ENCODE results near the gene RNF25. TPM values are rescaled to one million over a fixed set of nuclear protein-coding genes. Genes with fewer than 3 reads are reported as not detected.

Gene RNF25
- total RNA-seq, 4 donors from 2014 or later, result 5.6 to 33.8 (median 11.5) TPM

DNA sequence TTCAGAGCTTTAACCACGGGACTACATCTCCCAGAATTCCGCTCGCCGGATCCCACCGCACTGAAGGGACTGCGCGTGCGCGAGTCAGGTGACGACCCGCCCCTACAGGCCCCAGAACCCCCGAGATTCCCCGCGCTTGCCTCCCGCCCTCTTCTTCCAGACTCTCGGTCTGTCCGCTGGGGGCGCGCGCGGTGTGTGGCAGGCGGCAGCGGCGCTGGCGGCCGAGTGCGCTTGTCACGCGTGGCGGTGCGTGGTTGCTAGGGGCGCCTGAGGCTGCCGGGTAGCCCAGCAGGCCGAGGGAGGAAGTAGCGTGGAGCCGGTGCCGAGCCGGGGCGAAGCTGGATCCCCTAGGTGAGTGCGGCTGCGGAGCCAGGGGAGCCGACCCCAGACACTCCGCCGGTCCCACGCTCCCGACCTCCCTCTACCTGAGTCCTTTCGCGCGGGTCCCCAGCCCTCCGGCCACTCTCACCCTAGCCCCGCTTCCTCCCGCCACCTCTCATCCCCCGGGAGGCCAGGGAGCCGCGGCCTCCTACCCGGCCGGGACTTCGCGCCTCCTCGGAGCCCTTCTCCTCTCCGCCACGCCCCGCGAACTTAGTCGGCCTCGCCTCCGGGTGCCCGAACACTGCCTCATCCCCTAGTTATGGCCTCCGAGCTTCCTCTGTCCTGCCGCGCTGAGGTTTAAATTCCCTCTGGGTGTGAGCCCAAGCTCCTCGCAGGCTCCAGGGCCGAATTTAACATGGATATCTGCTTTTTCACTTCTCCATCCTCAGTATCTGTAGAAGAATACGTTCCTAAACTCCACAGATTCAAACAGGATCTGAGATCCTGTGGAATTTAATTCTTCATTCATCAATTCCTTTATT lies 39.1 kb upstream of the RNF25 start, which contains the start of gene TTLL4:
Gene TTLL4, plus strand, starts transcription at position 149 of the 863 bp plus-strand sequence. CDS start 26,842 bp downstream, outside the sequence.
- intact Hi-C loops (cut with DNase I; ENCODE audit: low total_unique reads), result no loop called here
- no peaks in the 10 kb centered on the region for H3K27me3 ChIP-seq
- TF ChIP-seq POLR2A (IDR thresholded peaks at IDR 0.05), result peak; percentile 73 to 80
- TF ChIP-seq, protein P1, sequence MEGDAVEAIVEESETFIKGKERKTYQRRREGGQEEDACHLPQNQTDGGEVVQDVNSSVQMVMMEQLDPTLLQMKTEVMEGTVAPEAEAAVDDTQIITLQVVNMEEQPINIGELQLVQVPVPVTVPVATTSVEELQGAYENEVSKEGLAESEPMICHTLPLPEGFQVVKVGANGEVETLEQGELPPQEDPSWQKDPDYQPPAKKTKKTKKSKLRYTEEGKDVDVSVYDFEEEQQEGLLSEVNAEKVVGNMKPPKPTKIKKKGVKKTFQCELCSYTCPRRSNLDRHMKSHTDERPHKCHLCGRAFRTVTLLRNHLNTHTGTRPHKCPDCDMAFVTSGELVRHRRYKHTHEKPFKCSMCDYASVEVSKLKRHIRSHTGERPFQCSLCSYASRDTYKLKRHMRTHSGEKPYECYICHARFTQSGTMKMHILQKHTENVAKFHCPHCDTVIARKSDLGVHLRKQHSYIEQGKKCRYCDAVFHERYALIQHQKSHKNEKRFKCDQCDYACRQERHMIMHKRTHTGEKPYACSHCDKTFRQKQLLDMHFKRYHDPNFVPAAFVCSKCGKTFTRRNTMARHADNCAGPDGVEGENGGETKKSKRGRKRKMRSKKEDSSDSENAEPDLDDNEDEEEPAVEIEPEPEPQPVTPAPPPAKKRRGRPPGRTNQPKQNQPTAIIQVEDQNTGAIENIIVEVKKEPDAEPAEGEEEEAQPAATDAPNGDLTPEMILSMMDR (IDR thresholded peaks at IDR 0.05), result peak; percentile 77 to 96 (median 95)

DNA sequence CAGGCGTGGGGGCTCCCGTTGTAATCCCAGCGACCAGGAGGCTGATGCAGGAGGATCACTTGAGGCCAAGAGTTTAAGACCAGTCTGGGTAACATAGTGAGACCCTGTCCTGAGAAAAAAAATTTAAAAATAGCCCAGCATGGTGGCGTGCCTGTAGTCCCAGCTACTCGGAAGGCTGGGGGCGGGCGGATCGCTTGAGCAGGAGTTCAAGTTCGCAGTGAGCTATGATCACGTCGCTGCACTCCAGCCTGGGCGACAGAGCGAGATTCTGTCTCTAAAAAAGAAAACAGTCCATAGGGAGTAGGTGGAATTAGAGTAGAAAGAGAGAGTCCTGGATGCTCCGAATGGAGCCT lies 38.5 kb upstream of the RNF25 start:
- intact Hi-C loops (cut with DNase I; ENCODE audit: low total_unique reads), result no loop called here
- Histone ChIP-seq H3K36me3 (no peaks in the 10 kb centered on the region), H3K27ac (peak overlapping the region; percentile 54 to 89), H3K4me3 (peak overlapping the region; percentile 26 to 80), H3K4me1 (peaks cover 0 to 7% of the 10 kb centered on the region in 2 donors), H3K27me3 (no peaks in the 10 kb centered on the region), H3K9me3 (no peaks in the 10 kb centered on the region)
- no peak for TF ChIP-seq POLR2A (IDR thresholded peaks at IDR 0.05)
- TF ChIP-seq, protein P1 (IDR thresholded peaks at IDR 0.05), result no peak
- no peak for DNase-seq

More for the DNA sequence above, 39.1 kb upstream of the RNF25 start, which contains the start of gene TTLL4:
- Histone ChIP-seq H3K36me3 (no peaks in the 10 kb centered on the region), H3K4me1 (peaks cover 0 to 7% of the 10 kb centered on the region in 2 donors), H3K9me3 (no peaks in the 10 kb centered on the region), H3K4me3 (peak within 1 kb of the TSS; percentile 80 to 89), H3K27ac (peak within 1 kb of the TSS; percentile 89 to 92)
- peak; percentile 97 to 98 for DNase-seq

DNA sequence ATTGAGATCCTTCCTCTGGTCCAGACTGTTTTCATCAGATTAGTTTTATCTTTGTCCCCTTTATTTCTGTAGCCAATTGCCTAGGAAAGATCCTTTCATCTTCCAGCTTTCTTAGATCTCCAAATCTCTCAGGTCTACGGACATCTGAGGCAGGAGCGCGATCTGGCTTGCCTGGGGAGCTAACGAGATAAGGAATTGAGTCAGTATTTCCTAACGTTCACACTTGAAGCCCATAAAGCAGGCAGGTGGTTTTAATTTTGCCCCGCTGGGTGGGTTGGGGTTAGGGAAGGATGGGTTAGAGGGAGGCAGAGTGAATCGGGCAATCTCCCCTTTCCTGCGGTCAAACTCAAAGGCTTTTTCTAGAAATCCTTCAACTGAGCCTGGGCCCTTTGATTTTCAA lies 38.1 kb upstream of the RNF25 start:
- Histone ChIP-seq H3K4me3 (no peak overlapping the region), H3K9me3 (no peaks in the 10 kb centered on the region), H3K27ac (no peak overlapping the region), H3K36me3 (no peaks in the 10 kb centered on the region), H3K27me3 (no peaks in the 10 kb centered on the region), H3K4me1 (peaks cover 0 to 7% of the 10 kb centered on the region in 2 donors)
- TF ChIP-seq, protein P1 (IDR thresholded peaks at IDR 0.05), result no peak
- TF ChIP-seq POLR2A (IDR thresholded peaks at IDR 0.05), result no peak
- DNase-seq, result peak in 1 of 2 donors; percentile 18
- intact Hi-C loops (cut with DNase I; ENCODE audit: low total_unique reads), result no loop called here

DNA sequence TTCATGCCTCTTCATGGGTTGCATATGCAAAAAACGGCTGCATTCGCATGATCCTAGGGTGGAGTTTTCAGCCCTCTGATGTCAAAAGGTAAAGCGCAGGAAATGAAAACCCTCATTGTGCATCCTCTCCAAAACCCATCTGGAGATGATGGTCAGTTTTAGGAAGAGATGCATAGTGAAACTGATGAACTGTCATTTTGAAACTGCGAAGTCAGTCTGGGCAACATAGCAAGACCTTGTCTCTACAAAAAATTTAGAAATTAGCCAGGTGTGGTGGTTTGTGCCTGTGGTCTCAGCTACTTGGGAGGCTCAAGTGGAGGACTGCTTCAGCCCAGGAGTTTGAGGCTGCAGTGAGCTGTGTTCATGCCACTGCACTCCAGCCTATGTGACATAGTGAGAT lies 36.3 kb upstream of the RNF25 start:
- no peaks in the 10 kb centered on the region for H3K36me3 ChIP-seq
- peaks cover 0 to 7% of the 10 kb centered on the region in 2 donors for H3K4me1 ChIP-seq
- no peak overlapping the region for H3K27ac ChIP-seq
- DNase-seq, result no peak
- intact Hi-C loops (cut with DNase I; ENCODE audit: low total_unique reads), result no loop called here
- H3K4me3 ChIP-seq, result no peak overlapping the region
- no peak for TF ChIP-seq POLR2A (IDR thresholded peaks at IDR 0.05)
- TF ChIP-seq, protein P1 (IDR thresholded peaks at IDR 0.05), result no peak
- no peaks in the 10 kb centered on the region for H3K27me3 ChIP-seq
- H3K9me3 ChIP-seq, result no peaks in the 10 kb centered on the region

DNA sequence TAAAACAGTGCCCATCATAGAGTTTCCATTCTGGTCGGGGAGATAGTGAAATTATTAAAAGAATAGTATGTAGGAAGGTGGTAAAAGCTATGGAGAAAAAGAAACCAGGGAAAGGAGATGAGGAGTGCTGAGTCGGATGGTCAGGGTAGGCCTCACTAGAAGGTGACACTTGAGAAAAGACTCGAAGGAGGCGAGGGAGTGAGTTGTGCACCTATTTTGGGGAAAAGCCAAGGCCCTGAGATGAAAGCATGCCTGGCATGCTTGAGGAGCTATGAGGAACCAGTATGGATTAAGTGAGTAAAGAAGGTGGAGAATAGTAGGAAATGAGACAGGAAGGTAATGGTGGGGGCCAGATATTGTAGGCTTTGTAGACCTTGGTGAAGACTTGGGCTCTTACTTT lies 31.5 kb upstream of the RNF25 start:
- Histone ChIP-seq H3K27ac (no peak overlapping the region), H3K4me3 (no peak overlapping the region), H3K36me3 (no peaks in the 10 kb centered on the region), H3K4me1 (no peaks in the 10 kb centered on the region), H3K9me3 (no peaks in the 10 kb centered on the region), H3K27me3 (no peaks in the 10 kb centered on the region)
- intact Hi-C loops (cut with DNase I; ENCODE audit: low total_unique reads), result no loop called here
- DNase-seq, result no peak
- TF ChIP-seq, protein P1 (IDR thresholded peaks at IDR 0.05), result no peak
- no peak for TF ChIP-seq POLR2A (IDR thresholded peaks at IDR 0.05)

Measured in uterus (tissue), 4 donors.